Lower leg skin (tissue), 4 donors: ENCODE measurements around the gene RPH3AL. TPM values are rescaled to one million over a fixed set of nuclear protein-coding genes. Genes with fewer than 3 reads are reported as not detected.
"Not testable (repeated sequence)": the region's sequence is repeated elsewhere in the genome, so short reads cannot be mapped to it uniquely, and the experiment has no call there.

Experiments
- DNase-seq, 2 donors: peaks; one replicate each; pipeline ENCODE4 v3.0.0-alpha.2; 2019; ENCODE audit warnings: low spot score in 2 of 2
- H3K4me3 ChIP-seq: fragments of 200-600 bp; sonication (generic); 2 replicates; pipeline ENCODE4 v1.5.1; 2017; ENCODE audit warnings: mild to moderate bottlenecking, low read depth; ENCODE audit not compliant: poor library complexity, severe bottlenecking
- CTCF ChIP-seq, 3 donors: fragments of 450-650 bp; IDR thresholded peaks; one replicate each; pipeline ENCODE4 v1.5.1; 2016; ENCODE audit warnings: antibody characterized with exemption in 3 of 3, mild to moderate bottlenecking in 3 of 3, moderate library complexity in 2 of 3
- POLR2A ChIP-seq, 2 donors: fragments of 450-650 bp; IDR thresholded peaks; one replicate each; pipeline ENCODE4 v1.6.1; 2016 to 2017; ENCODE audit warnings: antibody characterized with exemption in 2 of 2, mild to moderate bottlenecking in 1 of 2, moderate library complexity in 1 of 2
- WGBS, 2 donors: methylation state at CpG; one replicate each; pipeline ENCODE4 v1.1.5; 2018; 5-methylcytosine and 5-hydroxymethylcytosine counted together
- intact Hi-C: fragments of 100-400 bp; cut with DNase I; formaldehyde crosslinking; loops from one replicate; pipeline ENCODE4 v1.15.0; 2023; ENCODE audit warnings: low total_unique reads
- total RNA-seq, 4 donors: library from RNA; depleted of rRNA; stranded (reverse); fragments of >200 nt; gene quantifications; one replicate each; pipeline ENCODE4 v1.1.0, GENCODE V29; 2016

RPH3AL gene
- total RNA-seq, 4 donors from 2014 or later: 8.6 to 22.9 (median 15.9) TPM

GRCh38 chr17:228951-229708, 123.5 kb downstream of the RPH3AL start:
- WGBS, 2 donors: 69 to 77% methylated on average over 6 to 8 of the region's 8 CpGs
- no peak for DNase-seq
- no peak for TF ChIP-seq POLR2A (IDR thresholded peaks at IDR 0.05)
- TF ChIP-seq CTCF (IDR thresholded peaks at IDR 0.05): no peak
- intact Hi-C loops: no loop called here
- no peak overlapping the region for H3K4me3 ChIP-seq

- no peak for DNase-seq
- TF ChIP-seq CTCF (IDR thresholded peaks at IDR 0.05): no peak
- no peak for TF ChIP-seq POLR2A (IDR thresholded peaks at IDR 0.05)
- WGBS, 2 donors: 81 to 82% methylated on average over 19 of the region's 19 CpGs
- H3K4me3 ChIP-seq: no peak overlapping the region
- intact Hi-C loops: no loop called here
Observed at GRCh38 chr17:227946-228615, 124.5 kb downstream of the RPH3AL start.

GRCh38 chr17:227078-227945, 125.3 kb downstream of the RPH3AL start:
- no peak for DNase-seq
- TF ChIP-seq CTCF (IDR thresholded peaks at IDR 0.05) (no peak), POLR2A (IDR thresholded peaks at IDR 0.05) (no peak)
- intact Hi-C loops: no loop called here
- no peak overlapping the region for H3K4me3 ChIP-seq
- WGBS, 2 donors: 63 to 70% methylated on average over 14 to 15 of the region's 15 CpGs

GRCh38 chr17:226108-227077, 126.2 kb downstream of the RPH3AL start:
- no peak overlapping the region for H3K4me3 ChIP-seq
- no peak for DNase-seq
- 82 to 83% methylated on average over 24 of the region's 24 CpGs for WGBS, 2 donors
- no peak for TF ChIP-seq CTCF (IDR thresholded peaks at IDR 0.05)
- TF ChIP-seq POLR2A (IDR thresholded peaks at IDR 0.05): no peak
- intact Hi-C loops: no loop called here

- intact Hi-C loops: no loop called here
- WGBS, 2 donors: 77 to 87% methylated on average over 9 of the region's 9 CpGs
- H3K4me3 ChIP-seq: no peak overlapping the region
- TF ChIP-seq POLR2A (IDR thresholded peaks at IDR 0.05): no peak
- TF ChIP-seq CTCF (IDR thresholded peaks at IDR 0.05): no peak
- DNase-seq: no peak
Observed at GRCh38 chr17:225551-225950, 127.1 kb downstream of the RPH3AL start.

GRCh38 chr17:224576-224975, 128.0 kb downstream of the RPH3AL start:
- intact Hi-C loops, DNase-seq, H3K4me3 ChIP-seq: not testable (repeated sequence)
- WGBS, 2 donors: 94 to 100% methylated on average over 2 of the region's 2 CpGs
